ENCODE measurements around the gene ZNF487. TPM values are rescaled to one million over a fixed set of nuclear protein-coding genes. Genes with fewer than 3 reads are reported as not detected.

The ZNF487 gene
- 3.2 to 7.1 TPM (median 6.9 TPM) in 5 replicates for total RNA-seq (2022; extraction: Qiagen RNA extraction; ENCODE audit: low read depth)

DNA sequence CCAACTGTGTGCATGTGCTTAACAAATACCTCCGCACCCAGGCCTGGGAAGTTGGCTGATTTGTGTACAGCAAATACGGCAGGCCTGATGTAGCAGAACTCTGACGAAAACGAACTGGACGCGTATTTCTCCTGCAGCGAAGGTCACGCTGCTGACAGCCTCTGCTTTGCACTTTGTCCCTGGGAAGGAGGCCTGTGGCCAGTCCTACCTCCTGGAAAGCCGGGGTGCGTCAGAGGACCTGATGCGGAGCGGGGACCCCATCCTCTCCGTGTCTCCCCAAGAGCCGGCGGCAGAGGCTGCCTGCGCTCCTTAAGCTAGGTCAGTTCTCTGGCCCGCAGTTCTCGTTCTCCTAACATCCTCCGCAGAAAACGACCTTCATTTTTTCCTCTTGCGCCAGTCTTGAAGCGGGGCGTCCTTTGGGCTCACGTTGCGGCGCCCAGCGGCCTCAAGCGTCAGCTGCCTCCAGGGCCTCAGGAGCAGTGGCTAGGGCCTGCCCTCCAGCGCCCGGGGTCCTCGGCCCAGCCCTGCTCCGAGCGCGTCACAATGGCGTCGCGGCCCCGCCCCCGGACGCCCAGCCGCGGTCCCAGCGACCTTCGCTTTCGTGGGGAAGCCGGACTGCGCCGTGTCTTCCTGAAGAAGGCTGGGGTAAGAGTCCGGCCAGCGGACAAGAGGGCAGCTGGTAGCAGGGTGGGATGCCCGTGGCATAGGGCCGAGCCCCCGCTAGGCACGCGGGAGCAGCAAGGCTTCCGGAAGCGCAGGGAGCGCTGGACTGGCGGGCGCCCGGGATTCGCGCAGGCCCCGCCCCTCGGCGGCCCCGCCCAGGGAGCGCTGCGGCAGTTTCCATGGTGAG is at the start of gene ZNF487:
ZNF487 (plus strand) TSS at position 821 of the 850 bp plus-strand sequence. CDS start 38,703 bp downstream, outside the sequence.

DNA sequence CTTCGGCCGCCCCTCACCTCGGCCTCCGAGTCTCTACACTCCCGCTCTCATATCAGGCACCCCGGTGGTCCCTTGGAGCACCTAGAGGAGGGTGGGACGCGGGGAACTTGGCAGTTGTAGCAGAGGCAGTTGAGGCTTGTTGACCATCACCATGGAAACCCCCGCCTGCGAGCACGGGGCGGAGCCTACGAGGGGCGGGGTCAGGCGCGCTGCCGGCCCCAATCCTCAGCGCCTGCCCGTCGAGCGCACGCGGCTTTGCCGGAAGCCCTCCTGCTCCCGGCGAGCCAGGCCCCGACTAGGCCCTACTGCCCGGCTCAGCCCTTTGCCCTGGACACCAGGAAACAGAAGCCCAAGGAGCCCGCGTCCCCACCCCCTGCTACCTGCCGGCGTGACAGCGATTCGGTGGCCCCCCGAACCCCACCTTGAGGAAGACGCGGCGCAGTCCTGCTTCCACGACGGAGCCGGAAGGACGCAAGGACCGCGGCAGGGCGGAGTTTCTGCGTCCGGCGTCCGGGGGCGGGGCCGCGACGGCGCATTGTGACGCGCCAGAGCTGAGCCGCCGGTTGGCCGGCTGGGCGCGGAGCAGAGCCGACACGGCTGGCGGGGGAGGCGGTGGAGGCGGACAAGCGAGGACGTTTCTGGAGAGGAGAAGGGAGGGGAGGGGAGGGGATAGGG is 28.1 kb upstream of the ZNF487 start, which contains the start of gene HNRNPF:
HNRNPF (minus strand) TSS at position 477 of the 675 bp plus-strand sequence. CDS start 21,302 bp downstream, outside the sequence.

Other genes with a start within 250 kb of the ZNF487 start
- 2.8 to 8.0 TPM (median 4.6 TPM) in 5 replicates for gene RASGEF1A, start 170.0 kb upstream of the ZNF487 start, total RNA-seq (2022; extraction: Qiagen RNA extraction; ENCODE audit: low read depth)
- not detected in 5 replicates for gene FXYD4, start 65.5 kb upstream of the ZNF487 start, total RNA-seq (2022; extraction: Qiagen RNA extraction; ENCODE audit: low read depth)
- gene HNRNPF, start 27.9 kb upstream of the ZNF487 start, total RNA-seq (2022; extraction: Qiagen RNA extraction; ENCODE audit: low read depth): 261 to 359 TPM (median 342 TPM) in 5 replicates
- 2.0 to 2.8 TPM (median 2.4 TPM) in 5 replicates for gene ZNF239, start 137.5 kb downstream of the ZNF487 start, total RNA-seq (2022; extraction: Qiagen RNA extraction; ENCODE audit: low read depth)
- gene ZNF485, start 169.3 kb downstream of the ZNF487 start, total RNA-seq (2022; extraction: Qiagen RNA extraction; ENCODE audit: low read depth): 1.4 to 2.4 TPM (median 1.8 TPM) in 5 replicates
- 15.8 to 17.7 TPM (median 16.5 TPM) in 5 replicates for gene ZNF32, start 211.8 kb downstream of the ZNF487 start, total RNA-seq (2022; extraction: Qiagen RNA extraction; ENCODE audit: low read depth)

Data from A549 treated with ZK216348 at 1 μM for 4 hours (cell line).